Epidermal melanocyte (primary cell): ENCODE results near the gene TEX13C.
"Not testable (repeated sequence)": the region's sequence is repeated elsewhere in the genome, so short reads cannot be mapped to it uniquely, and the experiment has no call there.

ENCODE experiments used
- DNase-seq: peaks from one replicate; pipeline ENCODE4 v3.0.0; 2011; ENCODE audit warnings: low spot score; ENCODE audit not compliant: insufficient read length

The TEX13C gene

DNA sequence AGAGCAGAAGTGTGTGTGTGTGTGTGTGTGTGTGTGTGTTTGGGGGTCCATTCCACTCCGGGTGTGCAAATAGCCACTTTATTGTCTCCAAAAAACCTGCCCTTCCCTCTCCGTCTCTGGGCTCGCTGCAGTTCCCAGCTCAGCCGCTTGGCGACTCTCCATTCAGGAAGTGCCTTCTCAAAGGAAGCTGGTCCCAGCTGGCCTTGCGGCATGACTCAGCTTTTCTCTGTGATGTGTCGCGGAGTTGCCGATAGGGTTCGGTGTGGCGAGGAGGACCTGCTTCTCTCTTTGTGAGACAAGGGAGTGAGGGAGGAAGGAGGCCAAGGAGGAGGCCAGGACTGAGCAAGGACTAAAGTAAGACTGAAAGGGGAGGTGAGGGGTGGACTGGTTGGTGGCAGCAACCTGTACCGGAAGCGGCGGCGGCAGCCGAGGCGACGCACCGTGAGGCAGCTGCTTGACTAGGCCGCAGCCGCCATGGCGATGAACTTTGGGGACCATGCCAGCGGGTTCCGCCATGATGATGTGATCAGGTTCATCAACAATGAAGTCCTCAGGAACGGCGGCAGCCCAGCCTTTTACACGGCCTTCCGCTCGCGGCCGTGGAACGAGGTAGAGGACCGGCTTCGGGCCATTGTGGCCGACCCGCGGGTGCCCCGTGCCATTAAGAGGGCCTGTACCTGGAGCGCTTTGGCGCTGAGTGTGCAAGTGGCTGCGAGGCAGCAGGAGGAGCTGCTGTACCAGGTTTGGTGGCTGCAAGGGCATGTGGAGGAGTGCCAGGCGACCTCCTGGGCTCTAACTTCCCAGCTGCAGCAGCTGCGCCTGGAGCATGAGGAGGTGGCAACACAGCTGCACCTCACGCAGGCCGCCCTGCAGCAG lies at the start of gene TEX13C:
Gene TEX13C, plus strand, starts transcription at position 226 of the 876 bp plus-strand sequence. Its CDS starts 249 bp downstream, at position 475.
- no peak for DNase-seq

DNA sequence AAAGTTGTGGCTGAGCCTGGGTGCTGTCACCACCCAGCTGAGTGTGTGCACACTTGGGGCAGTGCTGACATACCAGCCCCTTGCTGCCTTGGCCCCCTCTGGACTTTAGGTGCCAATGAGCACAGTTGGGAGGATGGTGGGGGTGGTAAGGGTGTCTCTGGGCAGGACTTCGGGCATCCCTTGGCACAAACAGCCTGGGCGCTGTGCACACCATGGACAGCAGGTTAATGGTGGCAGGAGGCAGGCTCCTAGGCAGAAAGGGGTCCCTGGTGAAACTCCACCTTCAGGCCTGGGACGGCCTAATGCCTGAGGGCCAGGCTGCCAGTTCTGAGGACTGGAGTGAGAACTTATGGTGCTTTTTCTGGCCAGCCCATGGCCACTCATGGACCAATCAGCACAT lies 32.4 kb upstream of the TEX13C start:
- no peak for DNase-seq

DNA sequence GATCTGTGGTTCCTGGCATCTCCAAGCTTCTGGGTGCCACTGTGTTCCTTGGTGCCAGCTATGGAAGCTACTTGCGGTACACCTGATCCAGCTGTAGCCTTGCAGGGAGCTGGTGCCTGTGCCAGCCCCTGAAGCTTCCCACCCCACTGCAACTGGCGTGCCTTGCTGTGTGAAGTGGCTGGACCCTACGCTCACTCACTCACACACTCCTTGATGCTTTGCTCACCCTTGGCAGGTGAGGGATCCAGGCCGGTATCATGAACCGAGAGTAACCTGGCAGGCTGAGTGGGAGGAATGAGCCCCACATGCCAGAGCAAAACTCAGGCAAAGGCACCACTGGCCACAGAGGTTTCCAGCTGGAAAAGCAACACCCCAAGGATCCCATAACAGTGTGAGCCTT lies 31.3 kb upstream of the TEX13C start:
- DNase-seq = no peak

DNA sequence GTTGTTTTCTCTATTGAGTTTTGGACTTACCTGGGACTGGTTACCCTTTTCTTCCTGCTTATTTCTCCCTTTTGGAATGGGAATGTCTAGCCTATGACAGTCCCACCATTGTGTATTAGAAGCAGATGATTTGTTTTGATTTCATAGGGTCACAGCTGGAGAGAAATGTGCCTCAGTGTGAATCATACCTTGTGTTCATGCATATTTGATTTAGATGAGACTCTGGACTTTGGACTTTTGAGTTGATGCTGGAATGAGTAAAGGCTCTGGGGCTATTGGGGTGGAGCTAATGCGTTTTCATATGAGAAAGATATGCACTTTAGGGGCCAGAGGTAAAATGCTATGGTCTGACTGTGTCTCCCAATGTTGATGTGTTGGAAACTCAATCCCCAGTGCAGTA lies 30.5 kb upstream of the TEX13C start:
- no peak for DNase-seq

DNA sequence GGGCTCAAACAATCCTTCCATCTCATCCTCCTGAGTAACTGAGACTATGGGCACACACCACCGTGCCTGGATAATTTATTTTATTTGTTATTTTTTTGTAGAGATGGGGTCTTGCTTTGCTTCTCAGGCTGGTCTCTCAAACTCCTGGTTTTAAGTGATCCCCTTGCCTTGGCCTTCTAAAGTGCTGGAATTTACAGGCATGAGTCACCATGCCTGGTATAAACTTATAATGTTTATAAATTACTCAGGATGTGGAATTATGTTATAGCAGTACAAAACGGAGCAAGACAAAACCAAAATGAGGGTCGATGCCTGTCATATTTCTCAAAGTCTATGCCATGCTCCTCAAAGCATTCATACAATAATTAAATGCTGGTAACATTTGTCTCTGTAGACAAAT lies 29.8 kb upstream of the TEX13C start:
- DNase-seq = no peak

DNA sequence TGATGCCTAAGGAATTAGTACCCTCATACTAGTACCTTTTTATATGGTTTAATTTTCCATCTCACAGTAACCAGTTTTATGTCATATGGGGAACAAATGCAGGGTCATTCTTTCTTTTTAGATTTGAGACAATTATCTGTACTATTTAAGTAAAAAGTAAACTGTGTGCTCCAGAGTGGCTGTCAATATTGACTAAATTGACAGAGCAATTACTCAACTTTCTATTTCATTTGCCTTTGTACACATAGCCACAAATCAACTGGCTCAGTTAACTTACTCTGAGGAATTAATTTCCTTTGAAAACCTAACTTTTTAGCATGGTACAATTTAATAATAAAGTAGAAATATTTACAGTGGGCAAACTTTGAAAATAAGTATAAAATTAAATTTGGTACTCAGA lies 28.5 kb upstream of the TEX13C start:
- DNase-seq = no peak

DNA sequence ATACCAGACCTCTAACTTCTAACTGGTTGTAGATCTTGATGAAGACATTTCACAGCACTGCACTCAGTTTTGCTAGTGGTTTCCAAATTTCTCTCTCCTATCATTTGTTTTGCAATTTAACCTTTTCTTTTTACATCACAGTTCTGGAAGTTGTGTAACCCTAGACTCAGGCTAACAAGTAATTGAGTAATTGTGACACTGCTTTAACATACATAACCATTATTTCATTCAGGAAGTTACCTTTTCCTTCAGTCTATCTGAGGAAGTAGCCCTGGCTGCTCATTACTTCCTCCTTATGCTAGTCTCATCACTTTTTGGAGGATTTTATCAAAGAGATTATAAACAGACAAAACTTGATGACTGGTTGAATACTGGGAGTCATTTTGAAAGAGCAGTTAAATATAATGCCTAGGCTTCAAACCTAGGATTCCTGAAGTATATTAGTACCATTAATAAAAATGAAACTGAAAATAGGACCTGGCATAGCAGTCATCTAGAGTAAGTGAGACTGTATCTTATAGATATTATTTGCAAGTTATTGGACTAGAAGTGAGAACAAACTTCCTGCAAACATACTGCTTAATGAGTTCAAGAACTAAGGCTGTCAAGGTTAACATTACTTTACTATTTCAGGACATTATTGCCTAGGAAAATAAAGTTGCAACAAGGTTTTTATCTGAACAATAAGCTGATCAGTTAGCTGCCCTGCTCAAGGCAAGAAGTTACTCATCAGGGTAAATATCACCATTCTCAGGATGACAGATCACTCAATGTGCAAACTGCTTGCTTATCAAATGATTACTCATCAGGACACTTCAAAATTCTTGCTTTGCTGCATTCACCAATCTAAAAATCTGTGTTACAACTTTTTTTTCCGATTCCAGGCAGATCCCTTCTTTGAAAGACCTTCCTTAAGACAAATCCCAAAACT lies 25.6 kb upstream of the TEX13C start:
- DNase-seq = no peak

DNA sequence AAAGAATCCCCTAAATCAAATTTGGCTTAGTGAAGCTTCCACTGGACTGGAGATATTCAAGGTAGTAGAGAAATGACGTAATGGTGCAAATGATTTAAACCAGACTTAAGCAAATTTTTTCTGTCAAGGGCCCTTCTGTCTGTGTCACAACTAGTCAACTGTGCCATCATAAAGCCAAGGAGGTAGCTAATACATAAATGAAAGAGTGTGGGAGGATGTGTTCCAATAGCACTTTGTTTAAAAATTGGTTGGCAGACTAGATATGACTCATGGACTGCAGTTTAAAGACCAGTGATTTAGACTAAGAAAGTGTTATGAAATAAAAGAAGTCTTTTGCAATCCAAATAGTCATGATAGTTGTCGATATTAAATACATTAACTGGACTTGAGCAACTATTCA lies 24.3 kb upstream of the TEX13C start:
- no peak for DNase-seq

DNA sequence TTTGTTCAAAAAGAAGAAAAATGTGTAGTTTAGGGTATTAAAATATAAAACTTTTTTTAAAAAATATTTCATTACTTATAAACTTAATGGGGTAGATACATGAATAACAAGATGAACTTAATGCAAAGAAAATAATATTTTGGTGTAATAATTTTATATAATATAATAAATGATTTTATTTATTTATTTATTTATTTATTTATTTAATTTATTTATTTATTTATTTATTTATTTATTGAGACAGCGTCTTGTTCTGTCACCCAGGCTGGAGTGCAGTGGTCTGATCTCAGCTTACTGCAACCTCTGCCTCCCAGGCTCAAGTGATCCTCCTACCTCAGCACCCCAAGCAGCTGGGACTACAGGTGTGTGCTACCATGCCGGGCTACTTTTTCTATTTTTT lies 20.8 kb upstream of the TEX13C start:
- DNase-seq = no peak

DNA sequence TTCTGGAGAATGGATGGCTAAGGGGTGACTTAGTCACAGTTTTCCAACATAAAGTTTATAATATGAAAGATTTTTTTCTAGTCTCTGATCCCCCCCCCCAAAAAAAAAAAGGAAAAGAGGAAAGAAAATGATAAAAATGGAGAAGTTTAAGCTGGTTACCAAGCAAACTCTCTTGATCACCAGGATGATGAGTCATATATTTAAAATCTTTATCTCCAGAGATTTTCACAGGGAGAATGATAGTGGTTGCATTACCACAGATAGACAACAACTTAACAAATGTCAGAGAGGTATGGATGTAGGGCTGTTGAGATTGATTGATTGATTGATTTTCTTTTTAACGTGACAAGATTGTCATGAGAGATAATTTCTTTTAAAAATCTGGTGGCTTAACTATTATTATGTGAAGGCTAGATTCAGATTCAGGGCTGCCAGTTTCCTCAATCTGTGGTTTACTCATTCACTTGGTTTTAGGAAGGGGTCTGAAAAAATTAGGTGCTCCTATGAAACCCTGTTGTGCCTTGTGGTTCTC lies 13.3 kb upstream of the TEX13C start:
- DNase-seq = no peak

DNA sequence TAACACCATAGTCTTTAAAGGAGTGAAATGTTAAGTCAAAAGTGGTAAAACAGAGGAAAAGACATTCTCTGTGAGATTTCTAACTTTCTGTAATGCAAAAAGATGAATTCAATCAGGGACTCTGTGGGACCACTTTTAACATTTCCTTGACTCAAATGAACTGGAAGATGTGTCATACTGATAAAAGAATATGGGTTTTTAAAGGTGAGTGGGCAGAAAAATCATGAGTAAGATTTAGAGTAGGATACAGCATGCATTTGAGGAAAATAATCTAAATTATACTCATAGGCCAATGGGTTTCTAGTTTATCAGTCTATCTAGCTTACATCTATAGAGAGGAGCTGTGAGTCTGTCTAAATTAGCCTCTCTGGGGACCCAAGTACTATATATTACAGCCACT lies 11.0 kb upstream of the TEX13C start:
- no peak for DNase-seq

DNA sequence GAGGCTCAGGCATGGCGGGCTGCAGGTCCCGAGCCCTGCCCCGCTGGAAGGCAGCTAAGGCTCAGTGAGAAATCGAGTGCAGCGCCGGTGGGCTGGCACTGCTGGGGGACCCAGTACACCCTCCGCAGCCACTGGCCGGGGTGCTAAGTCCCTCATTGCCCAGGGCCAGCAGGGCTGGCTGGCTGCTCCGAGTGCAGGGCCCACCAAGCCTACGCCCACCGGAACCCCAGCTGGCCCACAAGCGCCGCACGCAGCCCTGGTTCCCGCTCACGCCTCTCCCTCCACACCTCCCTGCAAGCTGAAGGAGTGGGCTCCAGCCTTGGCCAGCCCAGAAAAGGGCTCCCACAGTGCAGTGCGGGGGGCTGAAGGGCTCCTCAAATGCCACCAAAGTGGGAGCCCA lies 505 bp upstream of the TEX13C start:
- DNase-seq = not testable (repeated sequence)

DNA sequence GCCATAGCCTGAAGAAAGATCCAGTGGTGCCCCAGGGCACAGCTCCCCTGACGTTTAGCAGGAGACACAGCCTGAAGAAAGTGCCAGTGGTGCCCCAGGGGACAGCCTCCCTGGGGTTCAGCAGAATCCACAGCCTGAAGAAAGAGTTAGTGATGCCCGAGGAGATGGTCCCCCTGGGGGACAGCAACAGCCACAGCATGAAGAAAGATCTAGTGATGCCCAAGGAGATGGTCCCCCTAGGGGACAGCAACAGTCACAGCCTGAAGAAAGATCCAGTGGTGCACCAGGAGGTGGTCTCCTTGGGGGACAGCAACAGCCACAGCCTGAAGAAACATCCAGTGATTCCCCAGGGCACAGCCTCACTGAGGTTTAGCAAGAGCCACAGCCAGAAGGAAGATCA lies 2.8 kb downstream of the TEX13C start:
- DNase-seq = no peak

DNA sequence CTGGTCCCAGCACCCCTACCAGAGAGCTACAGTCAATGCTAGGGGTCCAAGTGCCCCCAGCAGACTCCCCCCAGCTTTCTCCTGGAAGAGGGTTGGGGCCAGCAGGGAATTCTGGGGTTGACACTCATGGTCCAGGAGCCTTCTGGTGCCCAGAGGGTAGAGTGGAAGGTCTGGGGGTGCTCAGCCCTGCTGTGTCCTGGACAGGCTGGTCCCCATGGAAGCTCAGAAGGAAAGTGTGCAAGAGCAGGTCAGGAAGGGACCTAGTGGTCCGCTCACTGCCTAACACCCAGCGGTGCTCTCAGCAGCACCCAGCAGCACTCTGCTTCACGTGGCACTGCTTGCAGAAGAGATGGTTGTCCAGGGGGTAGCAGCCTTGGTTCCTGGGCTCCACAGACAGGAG lies 6.9 kb downstream of the TEX13C start:
- DNase-seq = no peak

DNA sequence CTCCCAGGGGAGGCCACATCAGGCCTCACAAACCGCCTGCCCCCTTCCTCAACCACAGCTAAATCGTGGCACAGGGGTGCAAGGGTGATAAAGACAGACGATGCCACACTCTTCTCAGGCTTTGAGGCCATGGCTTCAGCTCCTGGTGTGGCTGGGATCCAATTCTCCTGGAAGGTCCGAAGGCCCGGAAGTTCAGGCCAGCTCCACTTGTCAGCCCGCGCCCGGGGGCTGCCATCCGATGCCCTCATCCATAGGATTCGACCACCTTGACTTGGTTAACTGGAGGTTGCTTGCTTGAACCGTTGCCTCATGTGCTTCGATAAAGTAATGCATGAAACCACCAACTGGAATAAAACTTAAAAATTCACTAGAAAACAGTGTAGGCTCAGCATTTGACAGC lies 8.2 kb downstream of the TEX13C start:
- DNase-seq = no peak

DNA sequence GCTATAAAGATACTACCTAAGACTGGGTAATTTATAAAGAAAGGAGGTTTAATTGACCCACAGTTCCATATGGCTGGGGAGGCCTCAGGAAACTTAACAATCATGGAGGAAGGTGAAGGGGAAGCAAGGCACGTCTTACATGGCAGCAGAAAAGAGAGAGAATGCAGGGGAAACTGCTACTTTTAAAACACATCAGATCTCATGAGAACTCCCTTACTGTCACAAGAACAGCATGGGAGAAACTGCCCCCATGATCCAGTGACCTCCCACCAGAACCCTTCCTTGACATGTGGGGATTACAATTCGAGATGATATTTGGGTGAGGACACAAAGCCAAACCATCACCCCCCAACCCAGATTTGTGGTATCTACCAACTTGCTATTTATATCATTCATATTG lies 13.9 kb downstream of the TEX13C start:
- DNase-seq = no peak

DNA sequence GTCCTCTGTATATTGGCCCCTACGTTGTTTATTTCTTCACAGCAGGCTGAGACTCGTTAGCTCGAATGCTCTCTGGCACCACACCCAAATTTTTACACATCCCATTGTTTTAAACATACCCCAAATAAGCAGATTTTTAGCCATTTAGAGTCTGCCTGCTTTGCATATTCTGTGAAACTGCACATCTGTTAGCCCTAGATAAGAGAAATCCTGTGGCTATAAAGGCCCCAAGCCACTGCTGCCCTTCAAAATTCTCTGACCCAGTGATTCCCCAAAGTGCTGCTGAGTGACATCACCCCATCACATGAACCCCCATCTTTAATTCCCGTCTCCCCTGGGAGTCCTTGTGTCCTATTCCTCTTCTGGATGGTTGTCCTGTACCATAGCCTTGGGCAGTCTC lies 20.8 kb downstream of the TEX13C start:
- DNase-seq = no peak

DNA sequence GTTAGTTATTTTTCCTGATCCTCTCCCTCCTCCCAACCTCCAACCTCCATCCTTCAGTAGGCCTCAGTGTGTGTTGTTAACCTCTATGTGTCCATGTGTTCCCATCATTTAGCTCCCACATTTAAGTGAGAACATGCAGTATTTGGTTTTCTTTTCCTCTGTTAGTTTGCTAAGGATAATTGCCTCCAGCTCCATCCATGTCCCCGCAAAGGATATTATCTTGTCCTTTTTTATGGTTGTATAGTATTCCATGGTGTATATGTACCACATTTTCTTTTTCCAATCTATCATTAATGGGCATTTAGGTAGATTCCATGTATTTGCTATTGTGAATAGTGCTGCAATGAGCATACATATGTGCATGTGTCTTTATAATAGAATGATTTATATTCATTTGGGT lies 54.5 kb downstream of the TEX13C start:
- no peak for DNase-seq
